Measurements from ENCODE around the gene DBNDD1. TPM values are rescaled to one million over a fixed set of nuclear protein-coding genes. Genes with fewer than 3 reads are reported as not detected.

The DBNDD1 gene
- total RNA-seq, 2 experiments from 2014 or later = 0.52 to 0.96 TPM

- ChIA-PET POLR2A (no interaction called here), CTCF (no interaction called here)
- ATAC-seq = no peak
- H3K27me3 Mint-ChIP-seq = no peaks in the 10 kb centered on the region
- H3K27ac Mint-ChIP-seq = no peak overlapping the region
- no peaks in the 10 kb centered on the region for H3K9me3 Mint-ChIP-seq
- intact Hi-C loops (cut with micrococcal nuclease) = no loop called here
- TF ChIP-seq CTCF (IDR thresholded peaks at IDR 0.05) = no peak
- no peak for DNase-seq
- no peaks in the 10 kb centered on the region for H3K4me1 Mint-ChIP-seq (ENCODE audit: low read depth)
- no peak overlapping the region for H3K4me3 Mint-ChIP-seq
- H3K36me3 Mint-ChIP-seq (ENCODE audit: low read depth) = peaks cover 7% of the 10 kb centered on the region
These were observed 58.3 kb downstream of the DBNDD1 start for GRCh38 chr16:89960966-89961365.

GRCh38 chr16:89958596-89958995, 60.7 kb downstream of the DBNDD1 start:
- Mint-ChIP-seq H3K27me3 (no peaks in the 10 kb centered on the region), H3K4me3 (no peak overlapping the region), H3K27ac (no peak overlapping the region), H3K9me3 (no peaks in the 10 kb centered on the region), H3K4me1 (ENCODE audit: low read depth) (no peaks in the 10 kb centered on the region), H3K36me3 (ENCODE audit: low read depth) (peaks cover 7% of the 10 kb centered on the region)
- POLR2A ChIA-PET = no interaction called here
- TF ChIP-seq CTCF (IDR thresholded peaks at IDR 0.05) = no peak
- intact Hi-C loops (cut with micrococcal nuclease) = no loop called here
- ATAC-seq (no peak), DNase-seq (no peak)
- CTCF ChIA-PET = interaction anchor here (0.8 kb wide), 1 partner anchor 9 kb away, joined by 3 read pairs; no protein-coding TSS in a partner anchor

GRCh38 chr16:89958068-89958467, 61.2 kb downstream of the DBNDD1 start:
- DNase-seq (no peak), ATAC-seq (peak; percentile 62)
- Mint-ChIP-seq H3K36me3 (ENCODE audit: low read depth) (peaks cover 7% of the 10 kb centered on the region), H3K9me3 (no peaks in the 10 kb centered on the region), H3K4me1 (ENCODE audit: low read depth) (no peaks in the 10 kb centered on the region), H3K4me3 (no peak overlapping the region), H3K27me3 (no peaks in the 10 kb centered on the region), H3K27ac (no peak overlapping the region)
- TF ChIP-seq CTCF (IDR thresholded peaks at IDR 0.05) = no peak
- ChIA-PET POLR2A (no interaction called here), CTCF (no interaction called here)
- intact Hi-C loops (cut with micrococcal nuclease) = no loop called here

- no peak for DNase-seq
These were observed 62.0 kb downstream of the DBNDD1 start for GRCh38 chr16:89957216-89957785.

More at GRCh38 chr16:89957216-89957785, 62.0 kb downstream of the DBNDD1 start:
- no peak for TF ChIP-seq CTCF (IDR thresholded peaks at IDR 0.05)
- Mint-ChIP-seq H3K4me3 (no peak overlapping the region), H3K27me3 (no peaks in the 10 kb centered on the region), H3K9me3 (no peaks in the 10 kb centered on the region), H3K4me1 (ENCODE audit: low read depth) (no peaks in the 10 kb centered on the region), H3K27ac (no peak overlapping the region), H3K36me3 (ENCODE audit: low read depth) (peaks cover 7% of the 10 kb centered on the region)
- intact Hi-C loops (cut with micrococcal nuclease) = no loop called here
- ChIA-PET CTCF (no interaction called here), POLR2A (no interaction called here)
- no peak for ATAC-seq
